Stimulated activated CD8-positive, alpha-beta memory T cell treated with anti-CD3 and anti-CD28 coated beads, Interleukin-15, amount 100 ng/mL, for 4 hours (primary cell): ENCODE measurements around the gene LRCH3.

Source experiments
- DNase-seq, 2 donors: peaks; one replicate each; pipeline ENCODE4 v3.0.0-alpha.2; 2020; ENCODE audit warnings: low read depth in 2 of 2

Gene LRCH3

GRCh38 chr3:197833930-197834715 is 43.1 kb downstream of the LRCH3 start:
- no peak for DNase-seq

GRCh38 chr3:197835509-197835908 is 44.5 kb downstream of the LRCH3 start:
- no peak for DNase-seq

DNA sequence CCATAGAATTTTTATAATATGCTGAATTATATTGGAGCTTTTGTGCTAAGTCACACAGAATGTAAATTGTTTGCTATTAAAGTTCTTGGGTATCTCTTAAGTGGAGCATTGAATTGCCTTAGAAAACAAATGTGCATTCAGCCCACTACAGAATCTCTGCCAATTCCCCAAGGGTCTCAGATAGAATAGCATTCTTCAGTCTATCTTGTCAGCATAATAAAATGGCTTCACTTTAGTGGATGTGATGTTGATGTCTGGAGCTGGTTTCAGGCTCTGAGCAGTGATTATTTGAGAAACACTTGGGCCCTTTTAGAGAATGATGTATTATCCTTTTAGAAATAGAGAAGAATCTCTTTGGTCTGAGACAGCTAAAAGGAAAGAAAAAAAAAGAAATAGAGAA is 45.2 kb downstream of the LRCH3 start:
- no peak for DNase-seq

DNA sequence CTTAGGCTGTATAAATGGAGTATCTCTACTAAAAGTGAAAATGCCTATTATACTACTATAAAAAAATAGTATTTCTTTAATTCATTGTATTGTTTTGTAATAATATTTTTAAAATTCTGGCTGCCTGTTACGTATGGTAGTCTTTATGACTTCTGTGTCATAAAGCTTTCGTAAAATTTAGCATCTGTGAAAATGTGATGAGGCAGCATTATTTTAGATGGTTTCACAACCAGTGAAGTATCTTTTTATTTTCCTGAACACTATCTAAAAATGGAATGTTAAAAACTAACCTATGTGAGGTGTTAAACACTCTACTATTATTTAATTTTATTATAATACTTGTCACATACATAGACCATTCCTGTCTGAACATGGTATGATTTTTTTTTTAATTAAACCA is 46.2 kb downstream of the LRCH3 start:
- DNase-seq = no peak

DNA sequence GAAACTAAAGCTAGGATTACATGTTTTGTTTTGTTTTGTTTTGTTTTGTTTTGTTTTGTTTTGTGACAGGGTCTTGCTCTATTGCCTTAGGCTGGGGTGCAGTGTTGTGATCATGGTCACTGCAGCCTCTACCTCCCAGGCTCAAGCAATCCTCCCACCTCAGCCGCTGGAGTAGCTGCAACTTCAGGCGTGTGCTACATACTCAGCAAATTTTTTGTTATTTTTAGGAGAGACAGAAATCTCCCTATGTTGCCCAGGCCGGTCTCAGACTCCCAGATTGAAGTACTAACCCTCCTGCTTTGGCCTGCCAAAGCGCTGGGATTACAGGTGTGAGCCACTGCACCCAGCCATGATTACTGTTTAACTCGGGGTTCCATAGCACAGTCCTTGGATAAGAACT is 50.7 kb downstream of the LRCH3 start:
- no peak for DNase-seq

DNA sequence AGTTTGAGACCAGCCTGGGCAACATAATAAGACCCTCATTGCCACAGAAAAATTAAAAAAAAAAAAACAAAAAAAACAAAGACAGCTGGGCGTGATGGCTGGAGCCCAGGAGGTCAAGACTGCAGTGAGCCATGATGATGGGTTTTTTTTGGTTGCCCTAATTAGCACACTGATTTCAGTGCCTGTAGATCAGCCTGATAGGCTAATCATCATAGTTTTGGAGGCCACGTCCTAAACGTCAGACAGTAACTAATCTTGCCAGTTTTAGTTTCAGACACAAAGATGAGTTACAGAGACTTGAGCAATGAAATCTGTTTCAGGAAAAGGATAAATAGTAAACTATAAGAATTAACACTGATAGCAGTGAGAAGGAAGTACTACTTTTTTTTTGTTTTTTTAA is 55.4 kb downstream of the LRCH3 start:
- DNase-seq = no peak

GRCh38 chr3:197847866-197848401 is 56.9 kb downstream of the LRCH3 start:
- no peak for DNase-seq

- no peak for DNase-seq
These were observed 63.7 kb downstream of the LRCH3 start for GRCh38 chr3:197854596-197855343.

DNA sequence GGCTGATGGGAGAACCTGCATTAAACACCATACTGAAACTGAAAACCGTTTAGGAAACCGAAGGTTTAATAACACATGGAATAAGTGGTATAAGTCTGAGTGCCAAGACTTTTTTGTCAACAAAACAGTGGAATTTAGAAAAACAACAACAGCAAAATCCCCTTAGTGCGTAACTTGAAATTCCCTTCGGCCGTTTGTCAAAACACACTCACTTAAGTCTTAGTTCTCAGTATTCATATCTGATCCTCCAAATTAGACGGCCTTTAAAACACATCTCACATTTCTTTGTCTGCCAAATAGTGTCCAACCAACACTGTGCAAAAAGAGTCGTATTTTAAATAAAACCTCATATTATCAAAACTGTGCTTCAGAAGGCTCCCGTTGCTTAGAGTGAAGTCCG is 64.5 kb downstream of the LRCH3 start:
- no peak for DNase-seq

- DNase-seq = no peak
These were observed 65.3 kb downstream of the LRCH3 start for GRCh38 chr3:197856199-197856816.

- no peak for DNase-seq
These were observed 67.1 kb downstream of the LRCH3 start for GRCh38 chr3:197858133-197858532.

GRCh38 chr3:197858598-197858997 is 67.5 kb downstream of the LRCH3 start:
- DNase-seq = no peak

DNA sequence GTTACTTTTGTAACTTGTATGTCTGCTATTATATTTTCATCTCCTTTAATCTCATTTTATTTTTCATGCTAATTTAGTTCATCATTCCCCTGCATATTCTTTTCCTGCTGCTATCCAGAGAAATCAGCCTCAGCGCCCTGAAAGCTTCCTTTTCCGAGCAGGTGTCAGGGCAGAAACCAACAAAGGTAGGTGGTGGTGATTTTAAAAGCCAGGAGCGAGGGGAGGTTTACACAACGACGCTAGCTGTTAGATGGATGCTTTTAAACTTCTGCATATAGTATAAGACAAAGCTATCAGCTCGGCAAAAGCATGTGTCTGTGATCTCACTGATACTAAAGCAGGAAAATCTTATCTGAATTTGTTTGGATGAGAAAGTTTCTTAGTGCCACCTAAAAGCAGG is 75.0 kb downstream of the LRCH3 start:
- DNase-seq = no peak

GRCh38 chr3:197873329-197873728 is 82.3 kb downstream of the LRCH3 start:
- DNase-seq = no peak

DNA sequence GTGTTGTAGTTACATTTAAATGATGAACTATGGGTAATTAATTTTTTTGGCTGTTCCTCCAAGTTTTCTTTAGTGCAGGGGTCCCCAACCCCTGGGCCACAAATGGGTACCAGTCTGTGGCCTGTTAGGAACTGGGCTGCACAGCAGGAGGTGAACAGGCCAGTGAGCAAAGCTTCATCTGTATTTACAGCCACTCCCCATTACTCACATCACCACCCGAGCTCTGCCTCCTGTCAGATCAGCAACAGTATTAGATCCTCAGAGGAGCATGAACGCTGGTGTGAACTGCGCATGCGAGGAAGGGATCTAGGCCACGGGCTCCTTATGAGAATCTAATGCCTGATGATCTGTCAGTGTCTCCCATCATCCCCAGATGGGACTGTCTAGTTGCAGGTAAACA is 83.0 kb downstream of the LRCH3 start:
- no peak for DNase-seq

DNA sequence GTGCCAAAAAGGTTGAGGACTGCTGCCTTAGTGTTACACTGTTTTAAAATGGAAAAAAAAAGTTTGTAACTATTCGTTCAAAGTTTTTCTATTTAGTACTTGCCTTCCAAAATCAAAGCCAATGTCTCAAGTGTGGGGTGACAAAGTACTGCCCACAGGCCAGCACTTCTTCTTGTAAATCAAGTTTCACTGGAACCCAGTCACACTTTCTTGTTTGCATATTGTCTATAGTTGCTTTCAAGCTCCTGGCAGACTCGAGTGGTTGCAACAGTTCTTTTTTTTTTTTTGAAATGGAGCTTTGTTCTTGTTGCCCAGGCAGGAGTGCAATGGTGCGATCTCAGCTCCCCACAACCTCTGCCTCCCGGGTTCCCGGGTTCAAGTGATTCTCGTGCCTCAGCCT is 83.6 kb downstream of the LRCH3 start:
- DNase-seq = no peak

- DNase-seq = no peak
These were observed 86.8 kb downstream of the LRCH3 start for GRCh38 chr3:197877902-197878301.

DNA sequence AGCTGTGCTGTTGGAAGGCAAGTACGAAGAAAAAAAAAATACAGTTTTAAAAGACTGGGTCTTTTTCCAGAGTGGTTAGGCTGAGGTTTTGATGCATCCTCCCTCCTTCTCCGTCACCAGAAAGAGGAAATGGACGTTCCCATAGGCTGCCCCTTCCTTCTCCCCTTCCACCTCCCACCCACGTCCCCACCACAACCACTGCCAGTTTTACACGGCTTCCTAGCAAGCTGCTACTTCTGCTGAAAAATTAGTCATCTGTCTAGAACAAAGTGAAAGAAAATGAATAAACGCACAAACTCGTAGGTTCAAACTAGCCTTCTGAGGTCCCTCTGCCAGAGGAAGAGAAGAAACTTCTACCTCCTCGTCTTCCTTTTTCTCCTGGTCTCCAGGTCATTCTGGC is 87.4 kb downstream of the LRCH3 start:
- peak; percentile 4 for DNase-seq

DNA sequence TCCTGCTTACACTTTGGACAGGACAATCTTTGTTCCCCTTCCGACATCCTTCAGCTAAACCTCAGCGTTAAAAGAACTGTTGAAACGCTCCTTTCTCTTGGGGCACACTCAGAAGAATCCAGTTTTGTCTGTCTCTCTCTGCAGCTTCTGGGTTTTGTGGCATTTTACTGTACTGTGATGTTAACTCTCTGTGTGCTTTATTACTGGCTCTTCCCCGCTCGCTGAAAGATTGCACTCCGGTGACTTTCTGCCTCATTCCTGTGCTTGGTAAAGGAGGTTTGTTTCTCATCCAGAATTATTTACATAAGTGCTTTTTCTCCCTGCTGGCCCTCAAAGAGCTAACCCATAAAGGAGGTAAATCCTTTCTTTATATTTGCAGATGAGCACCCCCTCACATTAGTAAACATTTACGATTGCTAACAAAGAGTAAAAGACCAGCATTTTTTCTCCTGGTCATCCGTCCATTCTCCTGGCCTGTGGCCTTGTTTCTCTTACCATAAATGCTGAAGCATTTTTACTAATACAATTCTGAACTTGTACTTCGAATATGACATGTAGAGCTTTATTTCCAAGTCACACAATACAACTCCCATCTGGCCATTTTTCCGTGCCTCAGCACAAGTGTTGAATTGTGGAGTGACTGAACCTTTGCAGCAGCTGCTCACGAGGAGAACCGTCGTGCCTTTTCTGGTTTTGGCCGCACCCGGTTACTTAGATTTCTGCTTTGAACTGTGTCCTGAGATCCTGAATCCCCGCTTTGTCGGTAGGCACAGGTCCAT is 89.6 kb downstream of the LRCH3 start:
- DNase-seq = no peak

DNA sequence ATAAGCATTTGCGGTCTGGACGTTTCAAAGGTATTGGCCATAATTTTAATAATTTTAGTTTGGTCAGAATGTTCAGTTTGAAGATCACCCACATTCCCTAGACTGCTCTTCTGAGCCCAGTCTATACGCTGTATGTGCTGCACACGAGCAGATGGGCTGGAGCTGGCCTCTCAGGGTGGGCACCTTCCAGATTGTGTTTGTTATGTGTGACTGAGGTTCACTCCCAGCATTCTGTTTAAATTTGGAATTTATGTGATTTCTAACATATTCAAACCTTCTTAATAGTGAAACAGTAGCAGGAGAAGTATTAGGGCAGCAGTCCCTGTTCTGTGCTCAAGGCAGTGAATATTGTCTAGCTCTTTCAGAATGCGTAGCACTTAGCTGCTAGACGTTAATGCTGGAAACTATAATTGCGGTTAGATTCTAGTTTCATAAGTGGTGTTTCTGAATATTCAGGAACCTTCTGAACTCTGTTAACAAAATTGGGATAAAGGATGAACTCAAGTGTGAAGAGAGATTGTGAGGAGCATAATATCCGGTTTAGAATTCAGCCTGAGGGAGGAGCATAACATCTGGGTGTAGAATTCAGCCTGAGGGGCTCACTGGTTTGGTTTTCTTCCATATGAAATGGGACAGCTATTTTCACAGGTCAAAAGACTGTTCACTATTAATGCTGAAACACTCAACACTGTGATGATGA is 90.4 kb downstream of the LRCH3 start:
- no peak for DNase-seq

GRCh38 chr3:197881970-197882338 is 90.9 kb downstream of the LRCH3 start:
- DNase-seq = no peak
